Heart right ventricle (tissue), 16 donors: Measurements from ENCODE around the gene LGALS14. TPM values are rescaled to one million over a fixed set of nuclear protein-coding genes. Genes with fewer than 3 reads are reported as not detected.

ENCODE experiments used
- ATAC-seq, 8 donors: fragments of 200-7000 bp; cut with Tn5 transposase; one replicate each; pipeline ENCODE4 v1.9.1; 2020; ENCODE audit warnings: mild to moderate bottlenecking in 8 of 8, moderate library complexity in 8 of 8, moderate number of reproducible peaks in 1 of 8
- DNase-seq, 2 donors: peaks; one replicate each; pipeline ENCODE4 v3.0.0-alpha.2; 2020
- H3K27ac ChIP-seq, 10 donors: fragments of 200-600 bp; sonication (generic) in 2 of 10; one replicate each; pipeline versions ENCODE4 v1.5.0 to v1.8.0; 2020 to 2022; ENCODE audit warnings: mild to moderate bottlenecking in 3 of 10
- H3K27me3 ChIP-seq, 7 donors: fragments of 200-600 bp; one replicate each; pipeline ENCODE4 v1.8.0; 2021 to 2022; ENCODE audit warnings: mild to moderate bottlenecking in 2 of 7
- H3K36me3 ChIP-seq, 9 donors: fragments of 200-600 bp; sonication (generic) in 1 of 9; one replicate each; pipeline versions ENCODE4 v1.5.0 to v1.8.0; 2020 to 2022; ENCODE audit warnings: mild to moderate bottlenecking in 2 of 9
- H3K4me1 ChIP-seq, 9 donors: fragments of 200-600 bp; sonication (generic) in 1 of 9; one replicate each; pipeline versions ENCODE4 v1.5.0 to v1.8.0; 2020 to 2022; ENCODE audit warnings: mild to moderate bottlenecking in 4 of 9
- H3K4me3 ChIP-seq, 10 donors: fragments of 200-600 bp; sonication (generic) in 2 of 10; one replicate each; pipeline versions ENCODE4 v1.5.0 to v1.8.0; 2020 to 2022; ENCODE audit warnings: mild to moderate bottlenecking in 7 of 10, moderate library complexity in 2 of 10
- H3K9me3 ChIP-seq, 11 donors: fragments of 200-600 bp in 10 of 11; sonication (generic) in 2 of 11; one replicate each; pipeline versions ENCODE4 v1.5.0 to v1.8.0; 2013 to 2022; ENCODE audit warnings: mild to moderate bottlenecking in 2 of 11, control low read depth in 1 of 11, moderate library complexity in 1 of 11
- CTCF ChIP-seq, 9 donors: fragments of 200-600 bp; sonication (generic) in 2 of 9; IDR thresholded peaks; one replicate each; pipeline versions ENCODE4 v1.5.0 to v1.8.0; 2021 to 2022; ENCODE audit warnings: antibody characterized with exemption in 9 of 9, mild to moderate bottlenecking in 5 of 9, moderate library complexity in 1 of 9
- WGBS, 2 donors: extraction: QIAGEN DNeasy Blood & Tissue Kit; methylation state at CpG; one replicate each; pipeline ENCODE4 v1.1.7; 2013; ENCODE audit warnings: inconsistent platforms in 1 of 2; 5-methylcytosine and 5-hydroxymethylcytosine counted together
- intact Hi-C, 10 donors: fragments of 100-400 bp; cut with DNase I; formaldehyde crosslinking; loops; one replicate each; pipeline versions ENCODE4 v1.11.1 to v1.14.2; 2022
- long read RNA-seq, 3 donors: library from polyadenylated mRNA; unstranded; transcript quantifications; one replicate each; pipeline ENCODE4 v2.0.0, GENCODE V29; 2020 to 2021
- polyA plus RNA-seq, 2 donors: library from polyadenylated mRNA; stranded (reverse); fragments of 200-250 nt; gene quantifications; one replicate each; pipeline ENCODE4 v1.2.3, GENCODE V29; 2013
- total RNA-seq, 10 donors: library from RNA; stranded (reverse); fragmentation: NEBNext Ultra II Directional in 3 of 10; extraction: Animal tissue kit (Norgen Biotek cat#: 25700) in 3 of 10; gene quantifications; one replicate each; pipeline versions ENCODE4 v1.2.1 to v1.2.4, GENCODE V29; 2021 to 2023
- donor health status: Arrhythmogenic right ventricular cardiomyopathy.
- donor health status: ischemic (EF 13 %, LVEDD 7.1; RV severe dilation, severe dysfunction).
- donor health status: healthy with polysubstance abuse.
- donor health status: DM: no; HTN: yes; CAD: no.
- donor health status: DM: no; HTN: no; CAD: no.
- donor health status: ischemic (EF 25% LVEDD 6.9; RV normal size, moderate dysfunction).
- donor health status: ischemic (EF 25% LVEDD 5.7; RV mildly dilated, moderate dysfunction).
- donor health status: healthy.
- donor health status: DM: yes; HTN: yes; CAD: no.
- donor health status: Ischemic cardiomyopathy.
- donor health status: ischemic (EF 35%, LVEDD 5.7; RV mildly dilated, moderate dysfunction).
- donor health status: nonischemic (EF 11% LVEDD 7.7; RV severe dilation, severe dysfunction).
- donor health status: DM: yes; HTN: yes; CAD: no.
- donor health status: PGD.
- donor health status: ischemic (EF 29% LVEDD 5.4; RV normal size, mild dysfunction).
- donor health status: nonischemic (EF 23%, LVEDD 6.1; RV moderate dilation, normal function).

The LGALS14 gene, protein sequence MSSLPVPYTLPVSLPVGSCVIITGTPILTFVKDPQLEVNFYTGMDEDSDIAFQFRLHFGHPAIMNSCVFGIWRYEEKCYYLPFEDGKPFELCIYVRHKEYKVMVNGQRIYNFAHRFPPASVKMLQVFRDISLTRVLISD
- total RNA-seq (not detected), polyA plus RNA-seq (not detected)
- long read RNA-seq, donor 1: 0 reads
- long read RNA-seq, donor 2: 0 reads
- long read RNA-seq, donor 3: 0 reads

GRCh38 chr19:39704181-39705044 is at the start of gene LGALS14:
LGALS14 (plus strand) TSS chr19:39704481; CDS start chr19:39704529, 48 bp downstream.
- Histone ChIP-seq H3K4me1 (no peaks in the 10 kb centered on the region), H3K36me3 (no peaks in the 10 kb centered on the region), H3K9me3 (no peaks in the 10 kb centered on the region), H3K4me3 (no peak within 1 kb of the TSS), H3K27ac (no peak within 1 kb of the TSS), H3K27me3 (peaks cover 0 to 46% (median 14%) of the 10 kb centered on the region in 7 donors)
- no peak for TF ChIP-seq CTCF (IDR thresholded peaks at IDR 0.05)
- intact Hi-C loops: no loop called here
- DNase-seq (no peak), ATAC-seq (no peak)
- 44 to 46% methylated on average over 6 of the region's 6 CpGs for WGBS, 2 donors

DNA sequence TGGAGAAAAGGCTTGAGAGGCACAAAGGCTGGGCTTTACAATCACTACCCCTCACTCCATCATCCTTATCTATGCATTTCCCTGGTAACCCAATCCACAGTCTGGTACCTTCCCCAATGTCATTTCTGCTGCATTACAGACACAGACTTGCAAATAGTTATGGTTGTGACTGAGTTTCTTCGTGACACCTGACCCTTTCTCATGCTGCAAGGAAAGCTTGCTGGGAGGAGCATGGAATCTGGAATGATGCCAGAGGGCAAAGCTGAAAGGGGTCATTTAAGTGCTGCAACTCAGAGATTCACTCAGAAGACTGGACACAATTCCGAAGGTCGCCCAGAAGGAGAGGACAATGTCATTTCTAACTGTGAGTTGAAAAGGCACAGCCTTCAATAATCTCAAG is 48.7 kb upstream of the LGALS14 start, which contains the start of gene LGALS16:
TSS of gene LGALS16 (plus strand) at position 301 of the 400 bp plus-strand sequence. CDS start at position 350, 49 bp downstream.
- no peak within 1 kb of the TSS for H3K4me3 ChIP-seq
- 51 to 53% methylated on average over 3 of the region's 3 CpGs for WGBS, 2 donors

GRCh38 chr19:39659791-39660190 is 44.5 kb upstream of the LGALS14 start:
- Histone ChIP-seq H3K27me3 (peaks cover 0 to 32% (median 11%) of the 10 kb centered on the region in 7 donors), H3K4me3 (no peak overlapping the region), H3K4me1 (no peaks in the 10 kb centered on the region), H3K27ac (no peak overlapping the region), H3K9me3 (no peaks in the 10 kb centered on the region), H3K36me3 (no peaks in the 10 kb centered on the region)
- WGBS, 2 donors: 55 to 75% methylated on average over 4 of the region's 4 CpGs
- ATAC-seq: no peak
- no peak for DNase-seq
- no peak for TF ChIP-seq CTCF (IDR thresholded peaks at IDR 0.05)
- intact Hi-C loops: no loop called here

More for the DNA sequence above, 48.7 kb upstream of the LGALS14 start, which contains the start of gene LGALS16:
- intact Hi-C loops: no loop called here
- Histone ChIP-seq H3K27me3 (peaks cover 0 to 10% (median 0%) of the 10 kb centered on the region in 7 donors), H3K4me1 (no peaks in the 10 kb centered on the region), H3K27ac (no peak within 1 kb of the TSS), H3K9me3 (no peaks in the 10 kb centered on the region), H3K36me3 (no peaks in the 10 kb centered on the region)
- ATAC-seq (no peak), DNase-seq (no peak)
- TF ChIP-seq CTCF (IDR thresholded peaks at IDR 0.05): no peak

DNA sequence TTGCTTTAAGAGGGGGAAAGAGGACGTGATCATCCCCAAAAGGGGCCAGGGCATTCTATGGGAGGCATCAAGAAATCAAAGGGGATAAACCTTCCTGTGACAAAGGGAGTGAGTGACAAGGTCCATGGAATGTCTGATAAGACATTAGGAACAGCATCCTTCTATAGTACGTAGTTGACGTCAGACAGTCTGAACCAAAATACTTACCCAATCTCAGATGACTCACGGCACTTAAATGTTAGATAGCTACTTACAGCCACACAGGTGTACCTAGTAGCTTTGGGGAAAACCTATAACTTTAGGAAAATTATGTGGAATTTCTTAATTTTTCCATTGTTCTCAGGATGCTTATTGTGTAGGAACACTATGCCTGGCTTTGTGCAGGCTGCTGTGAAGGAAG is 43.6 kb upstream of the LGALS14 start:
- ATAC-seq: no peak
- no peaks in the 10 kb centered on the region for H3K9me3 ChIP-seq
- WGBS, 2 donors: 57 to 73% methylated on average over 4 of the region's 4 CpGs
- no peaks in the 10 kb centered on the region for H3K36me3 ChIP-seq
- H3K4me3 ChIP-seq: no peak overlapping the region
- no peaks in the 10 kb centered on the region for H3K4me1 ChIP-seq
- H3K27me3 ChIP-seq: peaks cover 0 to 32% (median 12%) of the 10 kb centered on the region in 7 donors
- no peak for DNase-seq
- no peak for TF ChIP-seq CTCF (IDR thresholded peaks at IDR 0.05)
- H3K27ac ChIP-seq: no peak overlapping the region
- intact Hi-C loops: no loop called here
